PFSK-1 (cell line): ENCODE data around the gene PTPN14.

Experiments used
- REST ChIP-seq, 2 experiments: IDR thresholded peaks; 2 replicates each; pipeline versions ENCODE4 v1.6.1 to v1.8.0; 2011 to 2012; ENCODE audit warnings: low read depth in 2 of 2, low read length in 2 of 2, control low read depth in 1 of 2, inconsistent platforms in 1 of 2, mild to moderate bottlenecking in 1 of 2, moderate library complexity in 1 of 2; ENCODE audit not compliant: insufficient read depth in 1 of 2
- TAF1 ChIP-seq: IDR thresholded peaks from 2 replicates; pipeline ENCODE4 v1.6.1; 2012; ENCODE audit warnings: low read length, control low read depth, borderline replicate concordance; ENCODE audit not compliant: insufficient read depth

GRCh38 chr1:214496126-214496525, 55.3 kb downstream of the PTPN14 start:
- TF ChIP-seq TAF1: no peak
- no peak for TF ChIP-seq REST (IDR thresholded peaks at IDR 0.05; ENCODE audit: insufficient read depth in 1 of 2, low read depth in 2 of 2, low read length in 2 of 2)
